H1 (cell line): ENCODE results near the gene GARNL3. TPM values are rescaled to one million over a fixed set of nuclear protein-coding genes. Genes with fewer than 3 reads are reported as not detected.

ENCODE experiments used
- CTCF ChIA-PET: fragments of 300-600 bp; sonication (Branson Sonifier 250); formaldehyde crosslinking; loops from one replicate; lab custom pipeline; 2021; ENCODE audit not compliant: partially characterized antibody; lab: Charles Lee
- POLR2A ChIA-PET: fragments of 300-600 bp; sonication (Branson Sonifier 250); formaldehyde crosslinking; loops from one replicate; lab custom pipeline; 2021; ENCODE audit warnings: inconsistent platforms; ENCODE audit not compliant: partially characterized antibody; lab: Charles Lee
- DNase-seq, 2 experiments: peaks; one replicate each; pipeline versions ENCODE4 v3.0.0 to v3.0.0-alpha.2; 2010 to 2022; ENCODE audit warnings: low spot score in 2 of 2, low read depth in 1 of 2, mixed read lengths in 1 of 2
- FAIRE-seq: peaks from 2 replicates; lab custom pipeline; 2011; peaks lifted over from hg19 to GRCh38; lab: Jason Lieb, UNC
- H2AFZ ChIP-seq: 2 replicates; pipeline ENCODE4 v1.8.1; 2012; ENCODE audit warnings: low read length, inconsistent platforms
- H2AK5ac ChIP-seq: 2 replicates; pipeline ENCODE4 v1.6.1; 2013; ENCODE audit warnings: low read depth, low read length
- H2BK120ac ChIP-seq: replicated peaks from 2 replicates; pipeline ENCODE3; 2013; ENCODE audit warnings: low read depth, low read length, inconsistent platforms
- H2BK12ac ChIP-seq: 2 replicates; pipeline ENCODE4 v1.6.1; 2013; ENCODE audit warnings: low read depth, low read length
- H2BK15ac ChIP-seq: 2 replicates; pipeline ENCODE4 v1.6.1; 2013; ENCODE audit warnings: low read length
- H2BK20ac ChIP-seq: 2 replicates; pipeline ENCODE4 v1.6.1; 2013; ENCODE audit warnings: low read length
- H2BK5ac ChIP-seq: 2 replicates; pipeline ENCODE4 v1.6.1; 2013; ENCODE audit warnings: low read depth, low read length
- H3K14ac ChIP-seq: 2 replicates; pipeline ENCODE4 v1.6.1; 2013; ENCODE audit warnings: inconsistent platforms; ENCODE audit not compliant: insufficient read length
- H3K18ac ChIP-seq: 2 replicates; pipeline ENCODE4 v1.6.1; 2013; ENCODE audit warnings: low read length; ENCODE audit errors: extremely low read depth
- H3K23ac ChIP-seq: 2 replicates; pipeline ENCODE4 v1.6.1; 2013; ENCODE audit warnings: inconsistent platforms; ENCODE audit not compliant: insufficient read length
- H3K23me2 ChIP-seq: 2 replicates; pipeline ENCODE4 v1.6.1; 2013; ENCODE audit warnings: low read depth, low read length
- H3K27ac ChIP-seq: 2 replicates; pipeline ENCODE4 v1.6.1; 2011; ENCODE audit warnings: low read depth, low read length, inconsistent platforms
- H3K27me3 ChIP-seq, 4 experiments: replicated peaks in 1 of 4; 1 replicate in 1 of 4; 2 replicates in 3 of 4; pipeline versions ENCODE4 v1.6.1 to v1.8.1; 2011 to 2013; ENCODE audit warnings: low read length in 3 of 4, mild to moderate bottlenecking in 3 of 4, inconsistent platforms in 2 of 4, mixed read lengths in 2 of 4, moderate library complexity in 1 of 4; ENCODE audit not compliant: control insufficient read depth in 3 of 4, insufficient read depth in 3 of 4; ENCODE audit errors: extremely low read depth in 1 of 4
- H3K36me3 ChIP-seq, 4 experiments: 2 replicates each; pipeline versions ENCODE4 v1.6.1 to v1.8.1; 2011 to 2013; ENCODE audit warnings: mild to moderate bottlenecking in 4 of 4, low read length in 3 of 4, moderate library complexity in 2 of 4, control low read depth in 1 of 4, inconsistent platforms in 1 of 4; ENCODE audit not compliant: insufficient read depth in 4 of 4, control insufficient read depth in 2 of 4
- H3K4ac ChIP-seq: replicated peaks from 2 replicates; pipeline ENCODE3; 2013; ENCODE audit warnings: low read length, low read depth, mixed read lengths, inconsistent platforms; ENCODE audit not compliant: insufficient read length
- H3K4me1 ChIP-seq, 4 experiments: replicated peaks in 1 of 4; 1 replicate in 1 of 4; 2 replicates in 3 of 4; pipeline versions ENCODE4 v1.6.1 to v1.8.1; 2011 to 2013; ENCODE audit warnings: low read length in 3 of 4, inconsistent platforms in 2 of 4, mixed read lengths in 1 of 4; ENCODE audit not compliant: insufficient read depth in 4 of 4, control insufficient read depth in 3 of 4
- H3K4me2 ChIP-seq, 2 experiments: 2 replicates each; pipeline versions ENCODE4 v1.6.1 to v1.8.1; 2011 to 2013; ENCODE audit warnings: low read depth in 2 of 2, low read length in 2 of 2, control low read depth in 1 of 2, inconsistent platforms in 1 of 2, mild to moderate bottlenecking in 1 of 2; ENCODE audit not compliant: insufficient read depth in 1 of 2
- H3K4me3 ChIP-seq, 4 experiments: fragments of 200-600, 300-600 bp in 1 of 4; sonication (generic), shearing (Covaris generic), sonication (Bioruptor Twin) in 1 of 4; 2 replicates each; pipeline versions ENCODE4 v1.5.1 to v1.8.1; 2011 to 2016; ENCODE audit warnings: low read length in 4 of 4, low read depth in 3 of 4, control low read depth in 2 of 4, inconsistent platforms in 2 of 4, mild to moderate bottlenecking in 2 of 4, mixed read lengths in 1 of 4, moderate library complexity in 1 of 4; ENCODE audit not compliant: insufficient read depth in 2 of 4; ENCODE audit errors: extremely low read depth in 1 of 4
- H3K56ac ChIP-seq: replicated peaks from 2 replicates; pipeline ENCODE3; 2013; ENCODE audit warnings: low read depth, mild to moderate bottlenecking, mixed read lengths, low read length, inconsistent platforms; ENCODE audit not compliant: insufficient read length
- H3K79me1 ChIP-seq: 2 replicates; pipeline ENCODE4 v1.6.1; 2013; ENCODE audit warnings: low read depth, low read length, control low read depth
- H3K79me2 ChIP-seq, 2 experiments: 2 replicates each; pipeline versions ENCODE4 v1.6.1 to v1.8.1; 2012 to 2013; ENCODE audit warnings: low read length in 2 of 2, mild to moderate bottlenecking in 2 of 2, inconsistent platforms in 1 of 2; ENCODE audit not compliant: insufficient read depth in 2 of 2, control insufficient read depth in 1 of 2
- H3K9ac ChIP-seq, 4 experiments: replicated peaks in 1 of 4; 1 replicate in 1 of 4; 2 replicates in 3 of 4; pipeline versions ENCODE4 v1.6.1 to v1.8.1; 2011 to 2013; ENCODE audit warnings: low read depth in 3 of 4, low read length in 3 of 4, control low read depth in 2 of 4, mild to moderate bottlenecking in 2 of 4, moderate library complexity in 2 of 4, inconsistent platforms in 1 of 4; ENCODE audit errors: extremely low read depth in 1 of 4
- H3K9me3 ChIP-seq, 2 experiments: 2 replicates each; pipeline versions ENCODE4 v1.6.1 to v1.8.1; 2012 to 2013; ENCODE audit warnings: mild to moderate bottlenecking in 2 of 2, moderate library complexity in 2 of 2, control low read depth in 1 of 2, inconsistent platforms in 1 of 2, low read depth in 1 of 2, low read length in 1 of 2, mixed read lengths in 1 of 2; ENCODE audit not compliant: insufficient read depth in 2 of 2
- H4K20me1 ChIP-seq, 2 experiments: replicated peaks in 1 of 2; 2 replicates each; pipeline versions ENCODE3 to v1.8.1; 2011 to 2013; ENCODE audit warnings: inconsistent platforms in 2 of 2, low read length in 2 of 2, mild to moderate bottlenecking in 1 of 2; ENCODE audit not compliant: insufficient read depth in 2 of 2, control insufficient read depth in 1 of 2
- H4K5ac ChIP-seq: 2 replicates; pipeline ENCODE4 v1.6.1; 2013; ENCODE audit warnings: low read length, low read depth, mixed read lengths, inconsistent platforms; ENCODE audit not compliant: insufficient read length
- H4K8ac ChIP-seq: 2 replicates; pipeline ENCODE4 v1.8.0; 2013; ENCODE audit warnings: mild to moderate bottlenecking, moderate library complexity, low read length, inconsistent platforms; ENCODE audit not compliant: insufficient read depth; ENCODE audit errors: extremely low read depth
- H4K91ac ChIP-seq: replicated peaks from 2 replicates; pipeline ENCODE3; 2013; ENCODE audit warnings: low read length, mixed read lengths, inconsistent platforms; ENCODE audit not compliant: insufficient read length
- CBX5 ChIP-seq: fragments of 300-800, 300-1000 bp; sonication (generic); IDR thresholded peaks from 2 replicates; pipeline ENCODE4 v1.7.1; 2016; ENCODE audit warnings: antibody characterized with exemption, low read length, low read depth
- CEBPB ChIP-seq: IDR thresholded peaks from 2 replicates; pipeline ENCODE4 v1.6.1; 2012; ENCODE audit warnings: low read depth, low read length
- CHD1 ChIP-seq: IDR thresholded peaks from 2 replicates; pipeline ENCODE4 v1.6.1; 2012; ENCODE audit warnings: low read depth, low read length, improper control_type of control experiment
- CREB1 ChIP-seq: IDR thresholded peaks from 2 replicates; pipeline ENCODE4 v1.6.1; 2012; ENCODE audit warnings: inconsistent platforms
- SP4 ChIP-seq: IDR thresholded peaks from 2 replicates; pipeline ENCODE4 v1.6.1; 2012; ENCODE audit warnings: low read length, inconsistent platforms
- SUZ12 ChIP-seq: fragments of 200-600 bp; sonication (generic); IDR thresholded peaks from 2 replicates; pipeline ENCODE4 v1.6.1; 2012; ENCODE audit warnings: mild to moderate bottlenecking, inconsistent platforms, low read length, moderate library complexity, mixed read lengths
- WGBS, 2 experiments: shearing (Covaris generic) in 1 of 2; methylation state at CpG; one replicate each; pipeline versions ENCODE4 v1.1.6 to v1.1.7; 2013 to 2015; ENCODE audit warnings: low lambda C conversion rate in 2 of 2, mixed read lengths in 2 of 2, inconsistent platforms in 1 of 2, low coverage in 1 of 2, missing lambda C conversion rate in 1 of 2; ENCODE audit not compliant: insufficient replicate concordance in 2 of 2, insufficient coverage in 1 of 2, insufficient read length in 1 of 2; ENCODE audit errors: extremely low coverage in 1 of 2, missing lambda C conversion rate in 1 of 2; 5-methylcytosine and 5-hydroxymethylcytosine counted together
- polyA plus RNA-seq, 7 experiments: library from polyadenylated mRNA; depleted of rRNA in 3 of 7; stranded (reverse) in 5 of 7; unstranded in 2 of 7; fragments of >200 nt in 5 of 7; fragments of 200-250 nt in 2 of 7; gene quantifications; 1 replicate in 5 of 7; 2 replicates in 1 of 7; 4 replicates in 1 of 7; pipeline versions ENCODE4 v1.2.1 to v1.2.3, GENCODE V29; 2011 to 2013; ENCODE audit warnings: missing spikeins in 2 of 7, mixed read lengths in 2 of 7
- total RNA-seq: library from RNA; stranded (reverse); fragmentation: NEBNext Ultra II Directional; extraction: Animal tissue kit (Norgen Biotek cat#: 25700); gene quantifications from 2 replicates; pipeline ENCODE4 v1.2.1, GENCODE V29; 2021
- TF ChIP-seq, protein P1 (sequence below): IDR thresholded peaks from 2 replicates; pipeline ENCODE4 v1.6.1; 2011; ENCODE audit warnings: low read depth, mild to moderate bottlenecking, low read length; ENCODE audit not compliant: insufficient read depth

Gene GARNL3
- total and polyA plus RNA-seq, 2 of the 8 experiments (the other 6 are each of a cell fraction or from before 2014, with no cell fraction given): 6.5 to 18.3 TPM

DNA sequence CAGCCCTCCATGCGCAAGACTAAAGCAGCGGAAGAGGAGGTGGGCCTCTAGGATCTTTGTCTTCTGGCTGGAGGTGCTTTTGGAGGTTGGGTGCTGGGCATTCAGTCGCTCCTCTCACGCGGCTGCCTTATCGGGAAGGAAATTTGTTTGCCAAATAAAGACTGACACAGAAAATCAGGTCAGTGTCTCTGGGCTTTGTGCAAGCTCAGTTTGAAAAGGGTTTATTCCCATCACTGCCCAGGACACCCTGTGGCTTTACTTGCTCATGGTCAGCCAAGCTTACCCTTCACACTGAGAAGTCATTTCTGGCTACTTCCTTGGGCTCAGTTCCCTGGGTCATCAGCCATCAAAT lies 142.9 kb downstream of the GARNL3 start:
- no peak overlapping the region for H3K14ac ChIP-seq
- no peak overlapping the region for H2BK120ac ChIP-seq
- no peak overlapping the region for H3K18ac ChIP-seq
- H3K9ac ChIP-seq: no peak overlapping the region
- H2BK20ac ChIP-seq: no peak overlapping the region
- H2AFZ ChIP-seq: no peak overlapping the region
- H4K8ac ChIP-seq: no peak overlapping the region
- 87% methylated on average over 6 of the region's 6 CpGs; no CpG with 5 or more reads in 1 of the 2 experiments for WGBS, 2 experiments
- H3K23me2 ChIP-seq: no peaks in the 10 kb centered on the region
- no peak overlapping the region for H3K4ac ChIP-seq
- H4K91ac ChIP-seq: no peak overlapping the region
- ChIA-PET CTCF (interaction anchor here (1.0 to 2.9 kb wide), 6 partner anchors 10 to 193 kb away, joined by 3 to 10 read pairs (median 4); partner anchors contain the start of gene SLC2A8), POLR2A (interaction anchor here (1.9 to 2.0 kb wide), 2 partner anchors 10 to 40 kb away, joined by 6 to 8 read pairs; partner anchors contain the start of gene SLC2A8)
- DNase-seq: no peak
- H3K27ac ChIP-seq: no peak overlapping the region
- H3K4me2 ChIP-seq: no peak overlapping the region
- H3K79me1 ChIP-seq: no peaks in the 10 kb centered on the region
- H3K23ac ChIP-seq: no peak overlapping the region
- no peaks in the 10 kb centered on the region for H3K4me1 ChIP-seq
- no peak for FAIRE-seq
- TF ChIP-seq SP4: no peak
- TF ChIP-seq CHD1: no peak
- TF ChIP-seq CREB1: no peak
- TF ChIP-seq, protein P1, sequence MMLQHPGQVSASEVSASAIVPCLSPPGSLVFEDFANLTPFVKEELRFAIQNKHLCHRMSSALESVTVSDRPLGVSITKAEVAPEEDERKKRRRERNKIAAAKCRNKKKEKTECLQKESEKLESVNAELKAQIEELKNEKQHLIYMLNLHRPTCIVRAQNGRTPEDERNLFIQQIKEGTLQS: no peak
- TF ChIP-seq SUZ12: no peak
- TF ChIP-seq CBX5: no peak
- TF ChIP-seq CEBPB: no peak
- no peaks in the 10 kb centered on the region for H3K79me2 ChIP-seq
- H3K36me3 ChIP-seq: peaks cover 2 to 13% (median 6%) of the 10 kb centered on the region in 4 experiments; a peak in 5 of 8 replicates
- H3K4me3 ChIP-seq: no peak overlapping the region
- H3K56ac ChIP-seq: no peak overlapping the region
- H2BK12ac ChIP-seq: no peak overlapping the region
- H2AK5ac ChIP-seq: no peak overlapping the region
- no peak overlapping the region for H4K5ac ChIP-seq
- no peaks in the 10 kb centered on the region for H3K9me3 ChIP-seq
- no peaks in the 10 kb centered on the region for H3K27me3 ChIP-seq
- peaks cover 0 to 7% of the 10 kb centered on the region in 2 experiments for H4K20me1 ChIP-seq
- no peak overlapping the region for H2BK15ac ChIP-seq
- H2BK5ac ChIP-seq: 0 out of 2 replicates have a peak overlapping the region, but pooled peaks have one; percentile 24
